Activated naive CD4-positive, alpha-beta T cell treated with anti-CD3 and anti-CD28 coated beads, Interleukin-2, amount 50 U/mL, for 24 hours (primary cell): ENCODE data around the gene NEK7.
"Not testable (repeated sequence)": the region's sequence is repeated elsewhere in the genome, so short reads cannot be mapped to it uniquely, and the experiment has no call there.

Source experiments
- H3K27ac Mint-ChIP-seq: one replicate; pipeline ENCODE4 v1.8.0; 2021; ENCODE audit warnings: mild to moderate bottlenecking, mixed read lengths
- H3K27me3 Mint-ChIP-seq: one replicate; pipeline ENCODE4 v1.8.0; 2021; ENCODE audit warnings: mixed read lengths
- H3K36me3 Mint-ChIP-seq: one replicate; pipeline ENCODE4 v1.8.0; 2021; ENCODE audit warnings: mixed read lengths
- H3K4me1 Mint-ChIP-seq: one replicate; pipeline ENCODE4 v1.8.0; 2021; ENCODE audit warnings: mixed read lengths
- H3K4me3 Mint-ChIP-seq: one replicate; pipeline ENCODE4 v1.8.0; 2021; ENCODE audit warnings: mild to moderate bottlenecking, mixed read lengths
- H3K9me3 Mint-ChIP-seq: one replicate; pipeline ENCODE4 v1.8.0; 2021; ENCODE audit warnings: mixed read lengths

Gene NEK7

DNA sequence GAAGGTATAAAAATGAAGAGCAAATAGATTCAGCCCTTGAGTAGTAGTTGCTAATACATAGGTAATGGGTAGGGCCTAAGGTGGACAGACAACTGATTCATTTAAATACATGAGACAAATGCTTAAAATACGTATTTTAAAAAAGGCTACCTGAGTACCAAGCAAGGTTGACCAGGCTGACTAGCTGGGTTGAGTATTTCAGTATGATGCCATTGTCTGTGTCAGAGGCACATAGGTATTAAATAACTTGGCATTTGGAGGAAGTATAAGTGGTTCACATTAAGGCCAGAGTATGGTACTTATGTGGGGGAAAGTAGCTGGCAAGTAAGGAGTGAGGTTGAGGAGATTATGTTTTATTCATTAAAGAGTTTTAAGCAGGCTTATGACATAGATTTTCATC is 19.4 kb downstream of the NEK7 start:
- peaks cover 91% of the 10 kb centered on the region for H3K4me1 Mint-ChIP-seq
- peak overlapping the region; percentile 94 for H3K27ac Mint-ChIP-seq
- H3K9me3 Mint-ChIP-seq = no peaks in the 10 kb centered on the region
- H3K36me3 Mint-ChIP-seq = no peaks in the 10 kb centered on the region
- H3K4me3 Mint-ChIP-seq = peak overlapping the region; percentile 65
- no peaks in the 10 kb centered on the region for H3K27me3 Mint-ChIP-seq

- no peaks in the 10 kb centered on the region for H3K36me3 Mint-ChIP-seq
- H3K27me3 Mint-ChIP-seq = no peaks in the 10 kb centered on the region
- peaks cover 94% of the 10 kb centered on the region for H3K4me1 Mint-ChIP-seq
- H3K4me3 Mint-ChIP-seq = peak overlapping the region; percentile 79
- H3K27ac Mint-ChIP-seq = peak overlapping the region; percentile 94
- H3K9me3 Mint-ChIP-seq = no peaks in the 10 kb centered on the region
Observed at GRCh38 chr1:198177546-198177945, 20.7 kb downstream of the NEK7 start.

- no peaks in the 10 kb centered on the region for H3K36me3 Mint-ChIP-seq
- no peaks in the 10 kb centered on the region for H3K27me3 Mint-ChIP-seq
- H3K4me3 Mint-ChIP-seq = peak overlapping the region; percentile 34
- H3K9me3 Mint-ChIP-seq = no peaks in the 10 kb centered on the region
- peak overlapping the region; percentile 96 for H3K27ac Mint-ChIP-seq
- H3K4me1 Mint-ChIP-seq = peaks cover 95% of the 10 kb centered on the region
Observed at GRCh38 chr1:198178615-198179014, 21.8 kb downstream of the NEK7 start.

- no peaks in the 10 kb centered on the region for H3K9me3 Mint-ChIP-seq
Observed at GRCh38 chr1:198179556-198179981, 22.8 kb downstream of the NEK7 start.

DNA sequence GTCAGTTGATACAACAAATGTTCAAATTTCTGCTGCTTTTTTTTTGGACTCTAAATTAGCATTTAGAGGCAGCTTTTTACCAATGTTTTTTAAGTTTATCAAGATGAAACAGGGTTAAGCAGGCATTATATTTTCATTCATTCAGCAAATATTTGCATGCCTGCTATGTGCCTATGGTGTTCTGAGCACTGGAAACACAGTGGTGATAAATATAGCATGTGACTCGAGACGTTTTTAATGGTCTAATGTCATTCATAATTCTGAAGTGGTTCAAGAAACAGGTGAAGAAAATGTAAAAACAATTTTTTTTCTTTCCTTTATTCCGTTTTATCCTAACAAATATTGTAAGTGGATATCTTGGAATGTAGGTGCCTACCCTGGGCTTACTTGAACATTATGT is 26.8 kb downstream of the NEK7 start:
- H3K27me3 Mint-ChIP-seq = no peaks in the 10 kb centered on the region
- peak overlapping the region; percentile 68 for H3K27ac Mint-ChIP-seq
- no peaks in the 10 kb centered on the region for H3K36me3 Mint-ChIP-seq
- H3K4me1 Mint-ChIP-seq = peaks cover 86% of the 10 kb centered on the region
- no peak overlapping the region for H3K4me3 Mint-ChIP-seq
- no peaks in the 10 kb centered on the region for H3K9me3 Mint-ChIP-seq

More at GRCh38 chr1:198179556-198179981, 22.8 kb downstream of the NEK7 start:
- H3K36me3 Mint-ChIP-seq = no peaks in the 10 kb centered on the region
- no peaks in the 10 kb centered on the region for H3K27me3 Mint-ChIP-seq
- peaks cover 91% of the 10 kb centered on the region for H3K4me1 Mint-ChIP-seq
- H3K27ac Mint-ChIP-seq = peak overlapping the region; percentile 96
- peak overlapping the region; percentile 15 for H3K4me3 Mint-ChIP-seq

GRCh38 chr1:198184516-198184915 is 27.7 kb downstream of the NEK7 start:
- Mint-ChIP-seq H3K27me3 (no peaks in the 10 kb centered on the region), H3K27ac (no peak overlapping the region), H3K36me3 (no peaks in the 10 kb centered on the region), H3K4me1 (peaks cover 86% of the 10 kb centered on the region), H3K9me3 (no peaks in the 10 kb centered on the region), H3K4me3 (no peak overlapping the region)

- no peaks in the 10 kb centered on the region for H3K27me3 Mint-ChIP-seq
- H3K27ac Mint-ChIP-seq = peak overlapping the region; percentile 30
- H3K4me3 Mint-ChIP-seq = no peak overlapping the region
- H3K4me1 Mint-ChIP-seq = peaks cover 86% of the 10 kb centered on the region
- H3K36me3 Mint-ChIP-seq = no peaks in the 10 kb centered on the region
- no peaks in the 10 kb centered on the region for H3K9me3 Mint-ChIP-seq
Observed at GRCh38 chr1:198185146-198185545, 28.3 kb downstream of the NEK7 start.

DNA sequence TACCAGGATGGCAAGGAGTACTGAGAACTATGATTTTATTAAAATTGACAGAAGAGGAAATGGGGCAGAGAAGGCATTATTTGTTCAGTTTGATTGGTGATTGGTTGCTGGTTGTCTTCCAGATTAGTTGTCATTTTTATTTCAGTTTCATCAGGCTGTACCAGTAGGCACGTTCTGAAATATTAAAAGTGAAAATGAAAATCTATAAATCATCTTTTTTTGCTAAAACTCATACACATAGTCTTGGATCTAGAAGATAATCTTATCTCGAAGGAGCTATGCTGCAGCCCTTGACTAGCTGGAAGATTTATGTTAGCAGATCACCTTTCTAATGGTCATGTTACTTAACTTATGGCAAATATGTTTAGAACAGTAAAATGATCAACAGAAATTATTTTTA is 29.0 kb downstream of the NEK7 start:
- Mint-ChIP-seq H3K27me3 (no peaks in the 10 kb centered on the region), H3K9me3 (no peaks in the 10 kb centered on the region)

GRCh38 chr1:198186916-198187580 is 30.2 kb downstream of the NEK7 start:
- peak overlapping the region; percentile 36 for H3K4me3 Mint-ChIP-seq
- no peaks in the 10 kb centered on the region for H3K27me3 Mint-ChIP-seq
- peaks cover 86% of the 10 kb centered on the region for H3K4me1 Mint-ChIP-seq
- no peaks in the 10 kb centered on the region for H3K9me3 Mint-ChIP-seq
- no peaks in the 10 kb centered on the region for H3K36me3 Mint-ChIP-seq
- peak overlapping the region; percentile 35 for H3K27ac Mint-ChIP-seq

More for the DNA sequence above, 29.0 kb downstream of the NEK7 start:
- H3K36me3 Mint-ChIP-seq = no peaks in the 10 kb centered on the region
- peak overlapping the region; percentile 81 for H3K27ac Mint-ChIP-seq
- H3K4me1 Mint-ChIP-seq = peaks cover 86% of the 10 kb centered on the region
- peak overlapping the region; percentile 47 for H3K4me3 Mint-ChIP-seq

- Mint-ChIP-seq H3K27me3 (no peaks in the 10 kb centered on the region), H3K27ac (peak overlapping the region; percentile 39), H3K9me3 (no peaks in the 10 kb centered on the region), H3K4me3 (peak overlapping the region; percentile 45), H3K36me3 (peaks cover 2% of the 10 kb centered on the region), H3K4me1 (peaks cover 86% of the 10 kb centered on the region)
Observed at GRCh38 chr1:198187973-198188588, 31.3 kb downstream of the NEK7 start.

DNA sequence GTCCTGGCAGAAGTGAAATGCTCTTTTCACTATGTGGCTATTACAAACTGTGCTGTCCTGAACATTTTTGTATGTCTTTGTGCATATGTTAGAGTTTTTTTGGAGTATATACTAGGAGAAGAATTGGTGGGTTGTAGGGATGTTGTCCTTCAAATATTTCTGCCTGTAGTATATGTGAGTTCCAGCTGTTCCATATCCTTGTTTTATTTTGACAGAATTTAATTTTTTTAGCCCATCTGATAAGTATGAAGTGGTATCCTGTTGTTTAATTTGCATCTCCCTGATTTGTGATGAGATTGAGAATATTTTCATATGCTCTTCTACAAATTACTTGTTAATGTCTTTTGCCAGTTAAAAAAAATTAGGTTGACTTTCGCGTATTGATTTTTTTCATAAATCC is 34.3 kb downstream of the NEK7 start:
- peaks cover 90% of the 10 kb centered on the region for H3K4me1 Mint-ChIP-seq
- H3K36me3 Mint-ChIP-seq = peaks cover 2% of the 10 kb centered on the region
- no peaks in the 10 kb centered on the region for H3K9me3 Mint-ChIP-seq
- no peak overlapping the region for H3K4me3 Mint-ChIP-seq
- peak overlapping the region; percentile 82 for H3K27ac Mint-ChIP-seq
- no peaks in the 10 kb centered on the region for H3K27me3 Mint-ChIP-seq

- H3K27ac Mint-ChIP-seq, H3K4me3 Mint-ChIP-seq, H3K9me3 Mint-ChIP-seq, H3K36me3 Mint-ChIP-seq, H3K27me3 Mint-ChIP-seq: not testable (repeated sequence)
- H3K4me1 Mint-ChIP-seq = peaks cover 83% of the 10 kb centered on the region
Observed at GRCh38 chr1:198193871-198194270, 37.1 kb downstream of the NEK7 start.

DNA sequence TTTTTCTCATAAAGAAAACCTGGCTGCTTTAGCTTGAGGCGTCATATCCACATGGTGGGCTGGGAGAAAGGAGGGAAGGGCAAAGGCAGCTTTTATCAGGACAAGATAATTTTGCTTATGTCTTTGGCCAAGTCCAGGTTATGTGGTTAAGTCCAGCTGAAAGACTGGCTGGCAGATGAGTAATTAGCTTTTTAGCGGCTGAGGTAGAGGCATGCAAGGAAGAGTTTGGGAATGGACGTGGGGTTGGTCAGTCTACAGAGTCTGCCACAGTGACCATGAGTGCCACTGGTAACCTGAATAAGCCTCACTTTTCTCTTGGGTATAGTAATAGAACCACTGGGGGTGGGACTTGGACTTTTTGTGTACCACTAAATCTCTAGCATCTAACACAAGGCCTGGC is 39.8 kb downstream of the NEK7 start:
- Mint-ChIP-seq H3K27me3 (no peaks in the 10 kb centered on the region), H3K9me3 (no peaks in the 10 kb centered on the region), H3K4me3 (no peak overlapping the region), H3K4me1 (peaks cover 81% of the 10 kb centered on the region), H3K27ac (no peak overlapping the region), H3K36me3 (peaks cover 2% of the 10 kb centered on the region)

GRCh38 chr1:198197285-198197684 is 40.5 kb downstream of the NEK7 start:
- Mint-ChIP-seq H3K36me3 (peaks cover 3% of the 10 kb centered on the region), H3K4me1 (peaks cover 81% of the 10 kb centered on the region), H3K9me3 (peaks cover 2% of the 10 kb centered on the region), H3K27ac (peak overlapping the region; percentile 41), H3K27me3 (no peaks in the 10 kb centered on the region), H3K4me3 (no peak overlapping the region)

GRCh38 chr1:198199105-198199504 is 42.3 kb downstream of the NEK7 start:
- H3K4me3 Mint-ChIP-seq = no peak overlapping the region
- H3K4me1 Mint-ChIP-seq = peaks cover 81% of the 10 kb centered on the region
- no peaks in the 10 kb centered on the region for H3K27me3 Mint-ChIP-seq
- peaks cover 4% of the 10 kb centered on the region for H3K9me3 Mint-ChIP-seq
- H3K27ac Mint-ChIP-seq = no peak overlapping the region
- peaks cover 6% of the 10 kb centered on the region for H3K36me3 Mint-ChIP-seq

GRCh38 chr1:198201956-198202784 is 45.4 kb downstream of the NEK7 start:
- Mint-ChIP-seq H3K27ac (peak overlapping the region; percentile 88), H3K4me1 (peaks cover 85% of the 10 kb centered on the region)

More at GRCh38 chr1:198201956-198202784, 45.4 kb downstream of the NEK7 start:
- H3K27me3 Mint-ChIP-seq = no peaks in the 10 kb centered on the region
- H3K4me3 Mint-ChIP-seq = peak overlapping the region; percentile 63
- H3K36me3 Mint-ChIP-seq = peaks cover 8% of the 10 kb centered on the region
- peaks cover 4% of the 10 kb centered on the region for H3K9me3 Mint-ChIP-seq
